KMS-11 (cell line): ENCODE data around the gene ATP1B3.

ENCODE experiments used
- H2AFZ ChIP-seq: fragments of 200-600 bp; sonication (generic); 2 replicates; pipeline ENCODE4 v1.6.1; 2016; ENCODE audit warnings: antibody characterized with exemption, mixed run types, low read depth
- H3K27ac ChIP-seq: fragments of 200-600 bp; sonication (generic); 2 replicates; pipeline ENCODE4 v1.6.1; 2016; ENCODE audit warnings: mild to moderate bottlenecking, mixed run types
- H3K27me3 ChIP-seq: fragments of 200-600 bp; sonication (generic); 2 replicates; pipeline ENCODE4 v1.6.1; 2017; ENCODE audit warnings: mild to moderate bottlenecking, low read depth, mixed run types, moderate library complexity; ENCODE audit not compliant: insufficient read depth
- H3K36me3 ChIP-seq: fragments of 200-600 bp; sonication (generic); 2 replicates; pipeline ENCODE4 v1.6.1; 2017; ENCODE audit warnings: mild to moderate bottlenecking, mixed run types; ENCODE audit not compliant: insufficient read depth
- H3K4me1 ChIP-seq: fragments of 200-600 bp; sonication (generic); 2 replicates; pipeline ENCODE4 v1.6.1; 2016; ENCODE audit warnings: mild to moderate bottlenecking, low read depth, mixed run types; ENCODE audit not compliant: poor library complexity, severe bottlenecking
- H3K4me2 ChIP-seq: fragments of 200-600 bp; sonication (generic); 2 replicates; pipeline ENCODE4 v1.7.0; 2016; ENCODE audit warnings: mild to moderate bottlenecking, mixed run types
- H3K4me3 ChIP-seq: fragments of 200-600 bp; sonication (generic); IDR thresholded peaks from 2 replicates; pipeline ENCODE4 v1.6.1; 2017; ENCODE audit warnings: low read depth, low read length, mixed read lengths; ENCODE audit not compliant: insufficient read depth
- H3K79me2 ChIP-seq: fragments of 200-600 bp; sonication (generic); 2 replicates; pipeline ENCODE4 v1.6.1; 2016; ENCODE audit warnings: low read depth, mixed run types; ENCODE audit not compliant: insufficient read depth
- H3K9ac ChIP-seq: fragments of 200-600 bp; sonication (generic); 2 replicates; pipeline ENCODE4 v1.6.1; 2016; ENCODE audit warnings: mild to moderate bottlenecking, mixed run types
- H4K20me1 ChIP-seq: fragments of 200-600 bp; sonication (generic); 2 replicates; pipeline ENCODE4 v1.6.1; 2016; ENCODE audit warnings: mild to moderate bottlenecking, mixed run types; ENCODE audit not compliant: insufficient read depth
- CTCF ChIP-seq: fragments of 200-600 bp; sonication (generic); conservative IDR thresholded peaks from 2 replicates; pipeline ENCODE4 v1.6.1; 2017; ENCODE audit warnings: low read depth, mild to moderate bottlenecking, antibody characterized with exemption, low read length, moderate library complexity, mixed read lengths

The ATP1B3 gene

GRCh38 chr3:141876381-141876890 is at the start of gene ATP1B3:
Gene ATP1B3 (plus strand): TSS chr3:141876643. CDS start chr3:141876802, 159 bp downstream.
- peaks cover 23% of the 10 kb centered on the region; the same call in 1 of the 2 replicates for H4K20me1 ChIP-seq
- peaks cover 44% of the 10 kb centered on the region for H3K79me2 ChIP-seq

GRCh38 chr3:141828487-141828886 is 48.0 kb upstream of the ATP1B3 start:
- no peaks in the 10 kb centered on the region for H4K20me1 ChIP-seq
- H3K4me3 ChIP-seq = no peak overlapping the region
- H3K79me2 ChIP-seq = no peaks in the 10 kb centered on the region
- TF ChIP-seq CTCF = no peak
- no peaks in the 10 kb centered on the region for H3K4me1 ChIP-seq
- no peaks in the 10 kb centered on the region for H3K36me3 ChIP-seq
- H3K9ac ChIP-seq = no peak overlapping the region
- H2AFZ ChIP-seq = no peak overlapping the region
- H3K27ac ChIP-seq = no peak overlapping the region
- no peak overlapping the region for H3K4me2 ChIP-seq
- no peaks in the 10 kb centered on the region for H3K27me3 ChIP-seq

More at GRCh38 chr3:141876381-141876890, at the start of gene ATP1B3:
- Histone ChIP-seq H3K4me3 (peak within 1 kb of the TSS; percentile 96), H3K27ac (peak within 1 kb of the TSS; percentile 94), H3K4me1 (peaks cover 30% of the 10 kb centered on the region), H3K27me3 (no peaks in the 10 kb centered on the region), H2AFZ (peak within 1 kb of the TSS; percentile 99), H3K9ac (peak within 1 kb of the TSS; percentile 90), H3K36me3 (no peaks in the 10 kb centered on the region; the same call in 1 of the 2 replicates), H3K4me2 (peak within 1 kb of the TSS; percentile 84)
- TF ChIP-seq CTCF = no peak

GRCh38 chr3:141828890-141829289 is 47.6 kb upstream of the ATP1B3 start:
- Histone ChIP-seq H2AFZ (no peak overlapping the region), H4K20me1 (no peaks in the 10 kb centered on the region), H3K27ac (no peak overlapping the region), H3K4me2 (no peak overlapping the region), H3K4me3 (no peak overlapping the region), H3K36me3 (no peaks in the 10 kb centered on the region), H3K9ac (no peak overlapping the region), H3K79me2 (no peaks in the 10 kb centered on the region), H3K27me3 (no peaks in the 10 kb centered on the region), H3K4me1 (no peaks in the 10 kb centered on the region)
- no peak for TF ChIP-seq CTCF

GRCh38 chr3:141830508-141830907 is 45.9 kb upstream of the ATP1B3 start:
- no peak for TF ChIP-seq CTCF
- Histone ChIP-seq H3K4me1 (no peaks in the 10 kb centered on the region), H3K27ac (no peak overlapping the region), H3K4me2 (no peak overlapping the region), H2AFZ (no peak overlapping the region), H3K4me3 (no peak overlapping the region), H3K79me2 (no peaks in the 10 kb centered on the region), H3K36me3 (no peaks in the 10 kb centered on the region), H3K9ac (no peak overlapping the region), H3K27me3 (no peaks in the 10 kb centered on the region), H4K20me1 (no peaks in the 10 kb centered on the region)
